ENCODE data around the gene GPBP1. TPM values are rescaled to one million over a fixed set of nuclear protein-coding genes. Genes with fewer than 3 reads are reported as not detected.
"Not testable (repeated sequence)": the region's sequence is repeated elsewhere in the genome, so short reads cannot be mapped to it uniquely, and the experiment has no call there.

GPBP1 gene
- total RNA-seq, 1 experiment from 2014 or later: 69.5 TPM

DNA sequence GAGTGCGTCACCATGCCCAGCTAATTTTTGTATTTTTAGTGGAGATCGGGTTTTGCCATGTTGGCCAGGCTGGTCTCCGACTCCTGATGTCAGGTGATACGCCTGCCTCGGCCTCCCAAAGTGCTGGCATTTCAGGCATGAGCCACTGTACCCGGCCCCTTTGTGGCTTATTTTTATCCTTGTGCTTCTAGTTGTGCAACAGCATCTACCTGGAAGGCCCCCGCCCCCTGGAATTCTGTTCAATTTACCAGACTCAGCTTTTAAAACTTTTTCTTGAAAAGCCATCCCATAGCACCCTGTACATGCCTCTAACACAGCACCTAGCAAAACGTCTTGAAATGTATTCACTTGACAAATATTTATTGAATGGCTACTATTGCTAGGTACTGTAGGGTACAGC lies 9.7 kb upstream of the GPBP1 start:
- BruUV-seq (replicated peaks): no TSS peak
- Histone ChIP-seq H3K4me2 (ENCODE audit: low read length) (no peak overlapping the region), H3K27me3 (ENCODE audit: insufficient read depth, low read length) (no peaks in the 10 kb centered on the region), H3K9me3 (ENCODE audit: control insufficient read depth in 1 of 2, insufficient read depth in 1 of 2, low read depth in 1 of 2, low read length in 2 of 2) (no peaks in the 10 kb centered on the region), H3K79me2 (ENCODE audit: insufficient read depth, low read length) (no peaks in the 10 kb centered on the region), H3K27ac (ENCODE audit: low read depth, low read length) (no peak overlapping the region), H3K4me1 (ENCODE audit: control insufficient read depth in 1 of 2, insufficient read depth in 2 of 2, low read length in 2 of 2) (no peaks in the 10 kb centered on the region), H3K36me3 (ENCODE audit: control insufficient read depth in 1 of 2, insufficient read depth in 2 of 2, low read length in 2 of 2) (no peaks in the 10 kb centered on the region), H4K20me1 (ENCODE audit: insufficient read depth) (no peaks in the 10 kb centered on the region), H2AFZ (ENCODE audit: low read depth, low read length, poor library complexity, severe bottlenecking) (no peak overlapping the region), H3K9me2 (ENCODE audit: insufficient read depth) (no peaks in the 10 kb centered on the region), H3K9ac (ENCODE audit: low read length) (no peak overlapping the region), H3K4me3 (replicated peaks in 1 of 2; ENCODE audit: low read depth in 1 of 2, low read length in 2 of 2) (no peak overlapping the region)
- ChIA-PET RAD21 (ENCODE audit: low non-redundant PET in 1 of 2, low total read pairs in 2 of 2, uncharacterized antibody in 2 of 2, unreplicated experiment in 2 of 2) (no interaction called here), POLR2A (interaction anchor here (2.0 kb wide), 1 partner anchor 9 kb away, joined by 6 read pairs; the partner anchor contains the start of gene GPBP1), CTCF (no interaction called here)
- no peak for DNase-seq (ENCODE audit: low read depth, low spot score)
- intact Hi-C loops (cut with micrococcal nuclease): no loop called here
- TF ChIP-seq FOSL1 (IDR thresholded peaks at IDR 0.05; ENCODE audit: low read depth): no peak
- TF ChIP-seq, protein P1, sequence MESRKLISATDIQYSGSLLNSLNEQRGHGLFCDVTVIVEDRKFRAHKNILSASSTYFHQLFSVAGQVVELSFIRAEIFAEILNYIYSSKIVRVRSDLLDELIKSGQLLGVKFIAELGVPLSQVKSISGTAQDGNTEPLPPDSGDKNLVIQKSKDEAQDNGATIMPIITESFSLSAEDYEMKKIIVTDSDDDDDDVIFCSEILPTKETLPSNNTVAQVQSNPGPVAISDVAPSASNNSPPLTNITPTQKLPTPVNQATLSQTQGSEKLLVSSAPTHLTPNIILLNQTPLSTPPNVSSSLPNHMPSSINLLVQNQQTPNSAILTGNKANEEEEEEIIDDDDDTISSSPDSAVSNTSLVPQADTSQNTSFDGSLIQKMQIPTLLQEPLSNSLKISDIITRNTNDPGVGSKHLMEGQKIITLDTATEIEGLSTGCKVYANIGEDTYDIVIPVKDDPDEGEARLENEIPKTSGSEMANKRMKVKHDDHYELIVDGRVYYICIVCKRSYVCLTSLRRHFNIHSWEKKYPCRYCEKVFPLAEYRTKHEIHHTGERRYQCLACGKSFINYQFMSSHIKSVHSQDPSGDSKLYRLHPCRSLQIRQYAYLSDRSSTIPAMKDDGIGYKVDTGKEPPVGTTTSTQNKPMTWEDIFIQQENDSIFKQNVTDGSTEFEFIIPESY (IDR thresholded peaks at IDR 0.05; ENCODE audit: extremely low read depth, insufficient replicate concordance, low read length): no peak
- TF ChIP-seq RAD21 (IDR thresholded peaks at IDR 0.05; ENCODE audit: low read depth): no peak
- no peak for TF ChIP-seq JUND (IDR thresholded peaks at IDR 0.05)
- no peak for TF ChIP-seq SP1 (IDR thresholded peaks at IDR 0.05; ENCODE audit: low read depth)
- TF ChIP-seq SRF (IDR thresholded peaks at IDR 0.05; ENCODE audit: low read depth): no peak
- no peak for TF ChIP-seq POLR2A (IDR thresholded peaks at IDR 0.05; ENCODE audit: borderline replicate concordance, extremely low read depth, insufficient read depth, insufficient read length)
- TF ChIP-seq, protein P2, sequence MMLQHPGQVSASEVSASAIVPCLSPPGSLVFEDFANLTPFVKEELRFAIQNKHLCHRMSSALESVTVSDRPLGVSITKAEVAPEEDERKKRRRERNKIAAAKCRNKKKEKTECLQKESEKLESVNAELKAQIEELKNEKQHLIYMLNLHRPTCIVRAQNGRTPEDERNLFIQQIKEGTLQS (IDR thresholded peaks at IDR 0.05): no peak
- TF ChIP-seq POLR2AphosphoS5 (IDR thresholded peaks at IDR 0.05; ENCODE audit: low read depth, low read length): no peak
- TF ChIP-seq EZH2 (IDR thresholded peaks at IDR 0.05): no peak
- no peak for ATAC-seq

DNA sequence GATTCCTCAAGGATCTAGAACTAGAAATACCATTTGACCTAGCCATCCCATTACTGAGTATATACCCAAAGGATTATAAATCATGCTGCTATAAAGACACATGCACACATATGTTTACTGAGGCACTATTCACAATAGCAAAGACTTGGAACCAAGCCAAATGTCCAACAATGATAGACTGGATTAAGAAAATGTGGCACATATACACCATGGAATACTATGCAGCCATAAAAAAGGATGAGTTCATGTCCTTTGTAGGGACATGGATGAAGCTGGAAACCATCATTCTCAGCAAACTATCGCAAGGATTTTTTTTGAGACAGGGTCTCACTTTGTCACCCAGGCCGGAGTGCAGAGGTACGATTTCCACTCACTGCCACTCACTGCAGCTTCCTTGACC lies 8.7 kb upstream of the GPBP1 start:
- H3K4me2 ChIP-seq (ENCODE audit: low read length); CTCF ChIA-PET; H3K79me2 ChIP-seq (ENCODE audit: insufficient read depth, low read length); POLR2A ChIA-PET; ATAC-seq; RAD21 ChIA-PET (ENCODE audit: low non-redundant PET in 1 of 2, low total read pairs in 2 of 2, uncharacterized antibody in 2 of 2, unreplicated experiment in 2 of 2); H4K20me1 ChIP-seq (ENCODE audit: insufficient read depth); H3K27me3 ChIP-seq (ENCODE audit: insufficient read depth, low read length); H3K9ac ChIP-seq (ENCODE audit: low read length); H3K36me3 ChIP-seq (ENCODE audit: control insufficient read depth in 1 of 2, insufficient read depth in 2 of 2, low read length in 2 of 2); H2AFZ ChIP-seq (ENCODE audit: low read depth, low read length, poor library complexity, severe bottlenecking); DNase-seq (ENCODE audit: low read depth, low spot score); H3K4me1 ChIP-seq (ENCODE audit: control insufficient read depth in 1 of 2, insufficient read depth in 2 of 2, low read length in 2 of 2); H3K27ac ChIP-seq (ENCODE audit: low read depth, low read length); H3K9me3 ChIP-seq (ENCODE audit: control insufficient read depth in 1 of 2, insufficient read depth in 1 of 2, low read depth in 1 of 2, low read length in 2 of 2); H3K9me2 ChIP-seq (ENCODE audit: insufficient read depth); BruUV-seq (replicated peaks); intact Hi-C loops (cut with micrococcal nuclease); H3K4me3 ChIP-seq (replicated peaks in 1 of 2; ENCODE audit: low read depth in 1 of 2, low read length in 2 of 2): not testable (repeated sequence)
